ENCODE data around the gene KCNQ1. TPM values are rescaled to one million over a fixed set of nuclear protein-coding genes. Genes with fewer than 3 reads are reported as not detected.

Gene KCNQ1
- total RNA-seq, 2 donors from 2014 or later: 51.4 to 55.8 TPM

- Histone ChIP-seq H3K36me3 (no peaks in the 10 kb centered on the region), H3K9me3 (no peaks in the 10 kb centered on the region), H3K9ac (ENCODE audit: low read depth in 2 of 2, low read length in 2 of 2) (no peak overlapping the region), H3K27me3 (peaks cover 13% of the 10 kb centered on the region), H3K27ac (no peak overlapping the region), H3K4me3 (no peak overlapping the region), H3K4me1 (no peaks in the 10 kb centered on the region)
- no peak for TF ChIP-seq CTCF (IDR thresholded peaks at IDR 0.05)
- no peak for DNase-seq
- intact Hi-C loops (cut with DNase I): no loop called here
These were observed 430.2 kb downstream of the KCNQ1 start for GRCh38 chr11:2874963-2875362.

- Histone ChIP-seq H3K36me3 (no peaks in the 10 kb centered on the region), H3K27ac (no peak overlapping the region), H3K9me3 (no peaks in the 10 kb centered on the region), H3K27me3 (no peaks in the 10 kb centered on the region), H3K4me3 (no peak overlapping the region), H3K4me1 (no peaks in the 10 kb centered on the region), H3K9ac (ENCODE audit: low read depth in 2 of 2, low read length in 2 of 2) (no peak overlapping the region)
- intact Hi-C loops (cut with DNase I): no loop called here
- no peak for TF ChIP-seq CTCF (IDR thresholded peaks at IDR 0.05)
- no peak for DNase-seq
These were observed 432.7 kb downstream of the KCNQ1 start for GRCh38 chr11:2877474-2877873.

GRCh38 chr11:2878782-2879181 lies 434.0 kb downstream of the KCNQ1 start:
- Histone ChIP-seq H3K4me3 (no peak overlapping the region), H3K9me3 (no peaks in the 10 kb centered on the region), H3K27me3 (peaks cover 3% of the 10 kb centered on the region), H3K9ac (ENCODE audit: low read depth in 2 of 2, low read length in 2 of 2) (no peak overlapping the region), H3K27ac (no peak overlapping the region), H3K4me1 (no peaks in the 10 kb centered on the region), H3K36me3 (no peaks in the 10 kb centered on the region)
- no peak for TF ChIP-seq CTCF (IDR thresholded peaks at IDR 0.05)
- DNase-seq: no peak
- intact Hi-C loops (cut with DNase I): no loop called here

GRCh38 chr11:2880646-2881045 lies 435.8 kb downstream of the KCNQ1 start:
- H3K9me3 ChIP-seq: no peaks in the 10 kb centered on the region
- no peak overlapping the region for H3K9ac ChIP-seq (ENCODE audit: low read depth in 2 of 2, low read length in 2 of 2)
- TF ChIP-seq CTCF (IDR thresholded peaks at IDR 0.05): no peak
- peaks cover 8% of the 10 kb centered on the region for H3K27me3 ChIP-seq
- no peak overlapping the region for H3K4me3 ChIP-seq
- no peak for DNase-seq
- H3K27ac ChIP-seq: no peak overlapping the region
- no peaks in the 10 kb centered on the region for H3K36me3 ChIP-seq
- intact Hi-C loops (cut with DNase I): loop anchor here (10.0 kb wide), 1 partner anchor 176 kb away; no protein-coding TSS in a partner anchor
- no peaks in the 10 kb centered on the region for H3K4me1 ChIP-seq

GRCh38 chr11:2881076-2881980 lies 436.5 kb downstream of the KCNQ1 start:
- Histone ChIP-seq H3K4me1 (peaks cover 2% of the 10 kb centered on the region), H3K27ac (no peak overlapping the region), H3K9ac (ENCODE audit: low read depth in 2 of 2, low read length in 2 of 2) (no peak overlapping the region), H3K4me3 (no peak overlapping the region), H3K27me3 (peaks cover 8% of the 10 kb centered on the region), H3K9me3 (no peaks in the 10 kb centered on the region), H3K36me3 (no peaks in the 10 kb centered on the region)
- intact Hi-C loops (cut with DNase I): loop anchor here (10.0 kb wide), 1 partner anchor 177 kb away; no protein-coding TSS in a partner anchor
- no peak for DNase-seq
- TF ChIP-seq CTCF (IDR thresholded peaks at IDR 0.05): no peak
